CD4-positive, alpha-beta T cell treated with Interleukin-6 at 100 ng/mL for 8 hours (primary cell): Measurements from ENCODE around the gene C1orf210.

Experiments used
- DNase-seq: peaks from one replicate; pipeline ENCODE4 v3.0.0-alpha.2; 2020; ENCODE audit warnings: mixed read lengths, low spot score

C1orf210 gene

DNA sequence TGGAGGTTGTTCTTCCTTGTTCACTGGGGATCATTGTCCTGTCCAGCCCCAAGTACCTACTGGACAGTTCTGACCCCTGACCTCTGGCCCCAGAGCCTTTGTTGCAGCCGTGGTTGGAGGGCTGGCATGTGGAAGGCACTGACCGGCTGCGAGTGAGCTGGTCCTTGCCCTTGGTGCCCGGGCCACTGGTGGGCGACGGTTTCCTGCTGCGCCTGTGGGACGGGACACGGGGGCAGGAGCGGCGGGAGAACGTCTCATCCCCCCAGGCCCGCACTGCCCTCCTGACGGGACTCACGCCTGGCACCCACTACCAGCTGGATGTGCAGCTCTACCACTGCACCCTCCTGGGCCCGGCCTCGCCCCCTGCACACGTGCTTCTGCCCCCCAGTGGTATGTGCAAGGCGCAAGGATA lies 26.8 kb upstream of the C1orf210 start:
- no peak for DNase-seq

GRCh38 chr1:43311521-43311920 lies 26.1 kb upstream of the C1orf210 start:
- no peak for DNase-seq

GRCh38 chr1:43309405-43310025 lies 24.1 kb upstream of the C1orf210 start:
- no peak for DNase-seq

- DNase-seq: no peak
These were observed 23.4 kb upstream of the C1orf210 start for GRCh38 chr1:43308635-43309404.

DNA sequence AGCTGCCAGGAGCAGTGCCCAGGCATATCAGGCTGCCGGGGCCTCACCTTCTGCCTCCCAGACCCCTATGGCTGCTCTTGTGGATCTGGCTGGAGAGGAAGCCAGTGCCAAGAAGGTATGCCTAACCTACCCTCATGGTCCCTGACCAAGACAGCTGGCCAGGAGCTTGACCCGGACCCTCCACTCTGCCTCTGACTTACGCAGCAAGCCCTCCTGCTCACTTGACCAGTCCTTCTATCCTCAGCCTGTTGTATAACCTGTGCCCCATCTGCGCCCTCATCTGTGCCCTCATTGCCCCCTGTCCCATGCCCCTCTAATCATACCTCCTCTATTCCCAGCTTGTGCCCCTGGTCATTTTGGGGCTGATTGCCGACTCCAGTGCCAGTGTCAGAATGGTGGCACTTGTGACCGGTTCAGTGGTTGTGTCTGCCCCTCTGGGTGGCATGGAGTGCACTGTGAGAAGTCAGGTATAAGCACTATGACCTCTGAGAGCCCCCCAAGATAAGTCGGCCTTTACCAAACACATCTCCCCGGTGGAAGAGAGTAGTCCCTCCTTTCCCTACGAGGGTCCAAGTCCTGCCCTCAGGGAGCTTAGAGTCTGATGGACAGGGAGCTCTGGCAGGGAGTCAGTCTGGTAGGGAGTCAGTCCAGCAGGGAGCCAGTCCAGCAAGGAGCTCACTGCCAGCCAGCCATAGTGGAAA lies 22.2 kb upstream of the C1orf210 start:
- DNase-seq: no peak

- no peak for DNase-seq
These were observed 21.5 kb upstream of the C1orf210 start for GRCh38 chr1:43306688-43307457.

- DNase-seq: no peak
These were observed 20.7 kb upstream of the C1orf210 start for GRCh38 chr1:43305926-43306687.

- DNase-seq: no peak
These were observed 20.1 kb upstream of the C1orf210 start for GRCh38 chr1:43305461-43305860.

- DNase-seq: no peak
These were observed 19.5 kb upstream of the C1orf210 start for GRCh38 chr1:43304771-43305300.

GRCh38 chr1:43304314-43304681 lies 18.9 kb upstream of the C1orf210 start:
- no peak for DNase-seq

- no peak for DNase-seq
These were observed 18.3 kb upstream of the C1orf210 start for GRCh38 chr1:43303471-43304313.

DNA sequence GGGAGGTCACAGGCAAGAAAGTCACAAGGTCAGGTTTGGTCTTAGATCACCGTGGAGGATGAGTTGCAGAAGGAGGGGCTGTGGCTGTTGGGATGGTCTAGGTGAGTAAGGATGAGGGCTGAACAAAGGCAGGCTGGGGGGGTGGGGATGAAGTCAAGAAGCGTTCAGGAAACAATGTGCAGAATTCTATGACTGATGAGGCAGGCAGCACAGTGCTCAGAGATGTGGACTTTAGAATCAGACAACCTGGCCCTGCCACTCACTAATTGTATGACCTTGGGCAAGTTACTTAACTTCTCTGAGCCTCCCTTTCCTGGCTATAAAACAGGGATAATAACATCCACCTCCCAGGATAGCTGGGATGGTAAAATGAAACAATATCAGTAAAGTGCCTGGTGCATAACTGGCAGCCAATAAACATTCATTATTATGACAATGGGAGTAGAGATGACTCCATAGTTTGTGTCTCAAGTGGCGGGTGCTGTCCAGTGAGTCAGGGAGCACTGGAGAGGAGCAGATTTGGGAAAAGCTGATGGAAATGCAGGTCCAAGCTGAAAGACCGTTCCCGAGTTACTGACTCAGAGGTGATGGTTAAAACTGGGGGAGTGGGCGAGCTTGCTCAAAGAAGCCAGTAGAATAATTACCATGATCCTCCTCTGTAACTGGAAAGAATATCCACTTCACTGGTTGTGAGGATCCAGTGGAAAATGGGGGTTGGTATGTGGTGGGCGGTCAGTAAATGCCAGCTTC lies 17.5 kb upstream of the C1orf210 start:
- DNase-seq: no peak

GRCh38 chr1:43302201-43302600 lies 16.8 kb upstream of the C1orf210 start:
- DNase-seq: no peak

- DNase-seq: no peak
These were observed 15.2 kb upstream of the C1orf210 start, which contains the start of gene TIE1 for GRCh38 chr1:43300378-43301094. Gene TIE1, plus strand, starts transcription at chr1:43300982. Its CDS starts 90 bp downstream, at chr1:43301072.

GRCh38 chr1:43299101-43299500 lies 13.7 kb upstream of the C1orf210 start:
- DNase-seq: no peak

GRCh38 chr1:43298055-43298454 lies 12.7 kb upstream of the C1orf210 start:
- DNase-seq: no peak

- DNase-seq: no peak
These were observed 10.8 kb upstream of the C1orf210 start for GRCh38 chr1:43296207-43296606.

DNA sequence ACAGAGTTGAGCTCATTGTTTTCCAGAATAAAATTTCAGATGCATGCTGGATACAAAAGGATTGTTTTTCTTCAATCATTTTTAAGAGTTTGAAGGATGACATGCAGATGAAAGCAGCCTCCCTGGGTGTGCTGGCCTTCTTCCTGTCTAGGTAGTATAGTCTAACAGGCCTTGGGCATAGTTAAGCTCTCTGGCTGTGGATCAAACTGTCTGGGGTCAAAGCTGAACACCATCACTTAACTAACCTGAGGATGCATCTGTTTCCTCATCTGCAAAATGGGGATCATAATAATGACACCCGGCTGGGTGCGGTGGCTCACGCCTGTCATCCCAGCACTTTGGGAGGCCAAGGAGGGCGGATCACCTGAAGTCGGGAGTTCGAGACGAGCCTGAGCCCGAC lies 9.4 kb upstream of the C1orf210 start:
- DNase-seq: no peak
